ENCODE measurements around the gene RAI14.
A peak's percentile ranks its signal among the peaks of the same experiment; 100 is the strongest.

RAI14 gene

DNA sequence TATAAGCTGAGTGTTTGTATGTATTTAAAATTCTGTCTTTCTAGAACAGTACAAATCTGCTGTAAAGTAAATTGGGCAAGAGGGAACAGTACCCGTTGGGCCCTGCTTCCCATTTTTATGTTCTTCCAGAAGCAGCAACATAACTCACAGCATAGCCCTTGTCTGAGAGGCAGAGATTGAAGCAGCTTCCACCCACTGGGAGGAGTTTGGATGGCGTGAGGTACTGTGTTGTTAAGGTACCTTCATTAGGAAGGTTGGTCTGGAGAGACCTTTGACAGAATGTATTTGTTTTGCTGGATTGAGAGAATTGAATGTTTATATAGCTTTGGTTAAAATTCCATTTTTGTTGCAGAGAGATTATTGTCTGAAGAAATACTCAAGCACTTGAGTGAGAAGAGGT lies 24.8 kb downstream of the RAI14 start:
- DNase-seq = no peak

DNA sequence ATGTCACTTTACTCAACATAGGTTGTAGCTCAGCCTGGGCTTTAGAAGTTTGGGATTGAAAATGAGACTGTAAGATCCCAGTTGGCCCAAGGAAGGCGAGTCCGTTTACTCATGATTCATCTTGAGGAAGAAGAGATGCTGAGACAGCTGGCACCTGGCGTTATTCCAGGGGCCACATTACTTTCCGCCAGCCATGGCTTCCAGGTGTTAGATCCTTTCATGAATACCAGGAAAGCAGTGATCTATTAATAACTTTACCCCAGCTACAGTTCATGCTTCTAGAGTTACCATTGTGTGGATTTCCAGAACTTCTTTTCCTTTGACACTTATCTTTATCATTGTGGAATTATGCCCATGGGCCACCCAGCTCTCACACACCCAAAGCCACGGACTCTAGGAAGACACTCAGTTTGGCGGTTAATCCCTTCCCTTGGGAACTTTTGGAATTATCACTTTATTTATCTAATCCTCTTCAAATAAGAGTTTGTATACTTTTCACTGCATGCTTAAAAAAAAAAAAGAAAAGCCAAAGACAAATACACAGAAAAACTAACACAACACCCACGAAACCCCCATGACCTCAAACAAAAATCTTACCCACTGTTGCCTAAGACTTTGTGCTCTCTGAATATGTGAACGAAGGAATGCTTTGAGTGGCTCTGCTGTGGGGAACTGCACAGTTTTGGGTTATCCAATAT lies 26.9 kb downstream of the RAI14 start:
- no peak for DNase-seq

DNA sequence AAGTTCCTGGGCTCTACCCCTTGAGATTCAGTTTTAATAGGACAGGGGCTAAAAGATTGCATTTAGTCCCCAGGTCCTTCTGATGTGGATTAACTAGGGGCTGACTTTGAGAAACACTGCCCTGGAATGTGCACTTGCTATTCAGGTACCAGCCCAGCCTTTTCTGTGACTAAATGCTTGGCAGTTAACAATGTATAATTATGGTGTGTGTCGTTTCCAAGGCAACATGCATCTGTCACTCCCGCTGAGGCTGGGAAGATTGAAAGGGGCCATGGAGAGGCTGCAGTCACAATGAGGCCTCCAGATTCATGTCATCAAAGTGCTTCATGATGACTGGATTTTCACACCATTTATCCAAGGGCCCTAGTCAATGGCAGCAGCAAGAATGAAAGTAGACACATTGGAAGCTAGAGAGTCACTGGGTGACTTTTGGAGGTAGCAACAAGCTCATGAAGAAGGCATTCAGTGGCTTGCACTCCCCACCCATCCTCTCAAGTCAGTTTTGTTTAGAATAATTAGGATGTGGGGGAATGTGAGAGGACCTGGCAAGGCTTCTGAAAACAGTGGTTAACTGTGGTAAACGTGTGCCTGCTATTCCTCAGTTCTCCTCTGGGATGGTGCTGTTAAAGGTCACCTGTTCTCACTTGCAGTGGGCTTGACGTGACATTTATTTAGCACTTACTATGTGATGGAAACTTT lies 28.3 kb downstream of the RAI14 start:
- peak; percentile 35 for DNase-seq

DNA sequence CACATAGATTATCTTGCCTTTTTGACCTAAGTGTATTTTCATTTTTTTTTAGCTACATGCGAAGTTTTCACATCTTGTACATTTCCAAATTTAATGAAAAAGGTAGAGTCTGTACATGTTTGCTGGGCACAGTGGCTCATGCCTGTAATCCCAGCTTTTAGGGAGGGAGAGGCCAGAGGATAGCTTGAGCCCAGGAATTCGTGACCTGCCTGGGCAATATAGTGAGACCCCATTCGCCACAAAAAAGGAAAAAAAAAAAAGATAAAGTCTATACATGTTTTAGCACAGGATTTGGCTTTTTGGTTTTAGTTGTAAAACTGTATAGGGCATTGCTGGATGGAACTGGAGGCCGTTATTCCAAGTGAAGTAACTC lies 28.8 kb downstream of the RAI14 start:
- no peak for DNase-seq

DNA sequence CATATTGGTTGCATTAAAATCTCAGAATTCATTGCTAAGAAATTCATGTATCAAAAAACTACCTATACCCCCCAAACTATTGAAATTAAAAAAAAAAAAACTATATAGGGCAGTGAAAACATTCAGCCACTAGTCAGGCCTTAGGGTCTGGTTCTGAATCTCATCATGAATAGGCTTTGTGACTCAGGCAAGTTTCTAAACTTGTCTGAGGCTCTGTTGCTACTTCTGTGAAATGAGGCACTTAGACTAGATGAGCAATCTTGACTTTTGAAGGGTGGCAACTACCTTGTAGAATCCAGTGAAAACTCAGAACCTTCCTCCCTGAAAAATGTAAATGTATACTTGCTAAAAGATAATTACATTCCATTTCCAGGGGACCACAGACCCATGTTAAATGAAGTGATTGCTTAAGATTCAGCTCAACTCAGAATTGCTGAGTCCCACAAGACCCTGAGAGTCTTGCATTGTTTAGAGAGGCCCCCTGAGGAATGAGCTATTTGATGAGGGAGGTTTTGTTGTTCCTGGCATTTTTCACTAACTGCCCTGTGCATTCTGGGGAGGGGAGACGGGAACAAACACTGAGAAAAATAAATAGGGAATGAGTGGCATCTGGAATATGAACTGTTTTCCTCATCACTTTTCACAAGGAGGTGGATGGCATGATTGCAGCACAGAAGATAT lies 29.5 kb downstream of the RAI14 start:
- DNase-seq = no peak

DNA sequence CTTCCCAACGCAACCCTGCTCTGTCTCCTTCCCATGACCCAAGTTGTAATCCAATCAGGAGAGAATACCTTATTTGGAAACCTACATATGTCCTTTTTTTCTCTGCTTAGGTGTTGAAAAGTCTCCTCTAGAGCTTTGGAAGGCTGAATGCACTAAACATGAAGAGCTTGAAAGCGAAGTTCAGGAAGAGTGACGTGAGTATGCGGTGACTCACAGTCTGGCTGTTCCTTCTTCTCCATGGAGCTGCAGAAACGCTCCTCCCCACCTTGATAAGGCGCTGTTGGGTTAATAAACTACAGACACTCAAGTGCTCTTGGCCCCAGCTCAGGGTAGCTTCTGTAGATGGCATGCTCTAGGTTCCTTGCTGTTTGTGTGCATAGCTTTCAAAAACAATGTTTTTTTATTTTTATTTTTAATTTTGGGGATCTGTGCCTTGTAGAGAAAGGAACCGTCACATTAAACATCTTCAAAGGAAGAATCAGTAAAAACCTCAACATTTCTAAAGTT lies 30.7 kb downstream of the RAI14 start:
- no peak for DNase-seq

DNA sequence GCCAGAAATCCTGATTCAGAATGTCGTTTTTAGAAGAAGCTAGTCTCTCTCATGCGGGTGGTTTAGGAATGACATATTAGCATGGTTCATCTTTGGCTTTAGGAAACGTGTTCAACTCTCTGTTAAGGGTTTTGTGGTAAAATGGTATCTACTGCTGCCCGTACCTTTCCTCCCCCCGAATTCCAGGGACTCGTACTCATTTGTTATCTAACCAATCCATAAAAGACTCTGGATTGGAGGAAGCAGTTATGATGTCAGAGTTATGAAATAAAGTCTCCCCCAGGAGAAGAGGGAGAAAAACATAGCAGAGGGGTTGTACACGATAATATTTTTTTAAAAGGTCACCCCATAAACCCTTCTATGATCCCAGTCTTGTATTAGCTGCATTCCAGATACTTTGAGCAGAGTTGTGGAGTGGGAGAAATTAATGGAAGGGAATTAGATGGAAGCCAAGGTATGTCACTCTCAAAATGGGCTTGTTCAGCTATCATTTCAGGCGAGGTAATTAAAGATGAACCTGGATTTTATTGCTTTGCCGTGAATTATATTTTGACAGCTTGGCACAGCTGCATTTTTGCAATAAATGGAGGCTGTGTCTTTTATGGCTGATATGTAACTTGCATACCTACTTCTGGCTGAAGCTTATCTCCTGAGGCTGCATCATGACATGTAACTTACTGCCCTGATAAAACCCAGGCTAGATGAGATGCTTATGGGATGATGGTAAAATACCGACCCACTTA lies 31.3 kb downstream of the RAI14 start:
- no peak for DNase-seq

DNA sequence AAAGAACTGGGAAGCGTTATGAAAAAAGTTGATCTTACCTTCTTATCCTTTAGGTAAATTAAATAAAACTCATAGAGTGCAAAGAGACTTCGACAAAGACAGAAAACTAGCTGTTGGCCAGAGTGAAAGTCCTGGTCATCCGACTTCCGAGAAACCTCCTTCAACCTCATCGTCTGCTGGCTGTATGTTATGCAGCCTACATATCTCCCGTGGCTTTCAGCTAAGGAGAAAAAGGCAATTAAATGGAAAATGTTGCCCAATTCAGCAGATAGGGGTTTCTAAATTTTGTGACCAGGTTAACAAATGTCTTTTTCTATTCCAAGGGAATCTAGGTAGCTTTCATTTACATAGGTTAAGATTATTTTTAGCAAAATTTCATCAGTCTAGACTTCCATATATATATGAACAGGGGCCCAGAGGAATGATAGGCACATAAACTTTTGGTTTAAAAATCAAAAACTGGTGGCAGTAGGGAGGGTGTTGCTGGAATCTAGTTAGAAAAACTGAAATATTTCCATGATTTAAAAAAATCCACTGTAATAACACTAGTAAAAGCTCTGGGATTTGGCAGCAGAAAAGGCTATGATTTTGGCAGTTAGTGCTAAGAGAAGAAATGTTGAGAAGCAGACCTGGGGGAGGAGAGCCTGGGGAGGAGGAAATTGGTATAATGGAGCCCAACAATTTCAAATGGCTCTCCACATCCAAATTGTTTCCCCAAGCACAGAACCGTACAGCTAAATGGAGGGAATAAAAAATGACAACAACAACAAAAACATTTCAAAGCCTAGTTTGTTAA lies 32.1 kb downstream of the RAI14 start:
- DNase-seq = no peak

DNA sequence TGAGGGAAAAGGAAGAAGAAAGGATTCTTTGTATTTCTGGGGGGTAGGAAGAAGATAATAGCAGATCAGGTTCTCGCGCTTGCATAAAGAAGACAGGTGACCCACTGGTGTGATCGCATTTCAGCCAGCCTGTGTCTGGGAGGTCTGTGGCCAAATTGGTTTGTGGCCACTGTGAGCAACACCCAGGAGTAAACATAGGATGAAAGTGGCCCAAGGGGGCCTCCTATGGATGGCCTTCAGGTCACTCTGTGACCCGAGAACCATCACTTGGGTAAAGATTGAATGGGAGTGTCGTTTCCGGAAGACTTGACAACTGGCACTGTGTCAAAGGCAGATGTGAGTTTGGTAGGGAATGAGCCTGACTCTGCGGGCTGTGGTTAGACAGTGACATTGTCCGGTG lies 34.2 kb downstream of the RAI14 start:
- no peak for DNase-seq

DNA sequence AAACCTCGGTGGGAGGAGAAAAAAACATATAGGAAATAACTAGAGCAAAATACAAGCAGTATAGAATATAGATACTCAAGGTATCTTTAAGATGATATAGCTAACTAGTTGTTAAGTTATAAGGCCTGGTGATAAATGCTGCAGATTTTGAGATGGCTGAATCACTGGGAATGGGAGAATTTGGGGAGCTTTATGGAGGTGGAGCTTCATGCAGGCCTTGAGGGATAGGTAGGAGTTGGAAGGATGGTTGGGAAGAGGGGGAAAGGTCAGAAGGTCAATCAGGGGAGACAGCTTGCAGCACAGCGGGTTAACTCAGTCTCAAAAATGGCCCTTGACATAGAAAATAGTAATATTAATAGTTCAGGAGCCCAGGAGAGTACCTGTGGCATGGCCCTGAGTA lies 34.8 kb downstream of the RAI14 start:
- DNase-seq = no peak

DNA sequence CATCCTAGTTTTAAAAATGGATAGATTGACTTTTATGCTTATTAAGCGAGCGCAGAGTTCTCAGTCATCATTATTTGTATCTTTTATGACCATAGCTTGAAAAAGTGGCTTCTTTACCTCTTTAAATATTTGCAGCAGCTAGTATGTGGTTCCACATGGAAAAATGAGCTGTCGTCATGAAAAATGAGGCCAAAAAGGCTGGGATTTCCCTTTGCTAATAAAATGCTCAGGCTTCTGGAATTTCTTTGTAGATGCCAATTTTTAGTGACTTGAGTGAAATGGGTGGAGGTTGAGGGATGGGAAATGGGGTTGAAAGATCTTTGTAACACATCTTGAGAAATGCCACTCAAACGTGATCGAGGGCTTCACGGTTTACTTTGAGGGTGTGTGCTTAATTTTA lies 35.2 kb downstream of the RAI14 start:
- no peak for DNase-seq

DNA sequence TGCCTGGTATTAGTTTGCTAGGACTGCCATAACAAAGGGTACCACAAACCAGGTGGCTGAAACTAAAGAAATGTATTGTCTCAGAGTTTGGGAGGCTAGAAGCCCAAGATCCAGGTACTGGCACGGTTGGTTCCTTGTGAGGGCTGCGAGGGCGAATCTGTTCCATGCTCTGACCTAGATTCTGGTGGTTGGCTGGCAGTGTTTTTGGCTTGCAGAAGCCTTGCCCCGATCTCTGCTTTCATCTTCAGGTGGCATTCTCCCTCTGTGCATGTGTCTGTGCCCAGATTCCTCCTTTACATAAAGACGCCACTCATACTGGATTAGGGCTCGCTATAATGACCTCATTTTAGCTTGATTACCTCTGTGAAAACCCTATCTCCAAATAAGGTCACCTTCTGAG lies 36.7 kb downstream of the RAI14 start:
- DNase-seq = no peak

DNA sequence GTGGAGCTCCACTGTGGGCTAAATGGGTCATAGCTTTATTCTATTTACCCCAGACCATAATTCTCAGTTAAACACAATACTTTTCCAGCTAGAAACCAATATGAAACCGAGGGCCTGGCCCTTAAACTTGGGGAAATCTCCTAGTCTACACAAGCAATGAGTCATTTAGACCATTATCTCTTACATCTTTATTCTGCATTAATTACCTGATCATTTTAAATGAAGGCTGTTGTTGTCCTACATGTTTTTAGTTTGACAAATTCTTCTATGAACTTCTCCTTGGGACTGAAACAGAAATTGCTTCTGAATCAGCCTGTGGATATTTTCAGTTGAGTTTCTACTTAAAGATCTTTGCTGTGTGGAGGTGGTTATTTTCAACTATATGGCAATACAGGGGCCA lies 37.9 kb downstream of the RAI14 start:
- no peak for DNase-seq

DNA sequence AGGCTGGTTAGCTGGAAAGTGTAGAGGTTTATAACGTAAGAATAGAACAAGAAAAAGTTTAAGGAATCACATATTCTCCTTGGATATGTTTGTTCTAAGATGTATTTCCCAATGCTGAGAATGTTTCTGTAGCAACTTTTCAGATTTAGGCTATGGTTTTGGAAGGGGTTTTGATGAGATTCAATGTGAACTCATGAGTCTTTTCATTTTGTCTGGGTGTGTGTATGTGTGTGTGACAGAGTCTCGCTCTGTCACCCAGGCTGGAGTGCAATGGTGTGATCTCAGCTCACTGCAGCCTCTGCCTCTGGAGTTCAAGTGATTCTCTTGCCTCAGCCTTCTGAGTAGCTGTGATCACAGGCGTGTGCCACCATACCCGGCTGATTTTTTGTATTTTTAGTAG lies 38.6 kb downstream of the RAI14 start:
- DNase-seq = no peak

DNA sequence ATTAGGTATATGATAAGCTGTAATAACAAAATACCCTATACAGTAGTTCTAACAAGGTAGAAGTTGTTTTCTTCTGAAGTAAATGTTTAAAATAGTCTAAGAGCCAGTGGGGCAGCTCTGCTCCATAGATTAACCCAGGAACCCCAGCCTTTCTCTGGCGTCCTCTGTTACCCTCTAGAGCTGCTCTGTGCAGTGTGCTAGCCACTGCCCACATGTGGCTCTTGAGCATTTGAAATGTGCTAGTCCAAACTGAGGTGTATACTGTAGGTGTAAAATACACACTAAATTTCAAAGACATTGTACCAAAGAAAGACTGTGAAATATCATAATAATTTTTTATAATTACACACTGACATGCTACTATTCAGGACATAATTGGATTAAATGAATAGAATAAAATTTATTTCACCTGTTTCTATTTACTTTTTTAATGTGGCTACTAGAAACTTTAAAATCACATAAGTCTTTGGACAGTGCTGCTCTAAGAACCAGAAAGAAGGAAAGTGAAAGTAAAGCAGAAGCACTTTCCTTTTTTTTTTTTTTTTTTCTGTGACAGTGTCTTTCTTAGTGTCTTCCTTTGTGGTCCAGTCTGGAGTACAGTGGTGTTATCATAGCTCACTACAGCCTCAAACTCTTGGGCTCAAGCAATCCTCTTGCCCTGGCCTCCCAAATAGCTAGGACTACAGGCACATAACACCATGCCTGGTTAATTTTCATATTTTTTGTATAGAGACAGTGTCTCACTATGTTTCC lies 39.3 kb downstream of the RAI14 start:
- no peak for DNase-seq

DNA sequence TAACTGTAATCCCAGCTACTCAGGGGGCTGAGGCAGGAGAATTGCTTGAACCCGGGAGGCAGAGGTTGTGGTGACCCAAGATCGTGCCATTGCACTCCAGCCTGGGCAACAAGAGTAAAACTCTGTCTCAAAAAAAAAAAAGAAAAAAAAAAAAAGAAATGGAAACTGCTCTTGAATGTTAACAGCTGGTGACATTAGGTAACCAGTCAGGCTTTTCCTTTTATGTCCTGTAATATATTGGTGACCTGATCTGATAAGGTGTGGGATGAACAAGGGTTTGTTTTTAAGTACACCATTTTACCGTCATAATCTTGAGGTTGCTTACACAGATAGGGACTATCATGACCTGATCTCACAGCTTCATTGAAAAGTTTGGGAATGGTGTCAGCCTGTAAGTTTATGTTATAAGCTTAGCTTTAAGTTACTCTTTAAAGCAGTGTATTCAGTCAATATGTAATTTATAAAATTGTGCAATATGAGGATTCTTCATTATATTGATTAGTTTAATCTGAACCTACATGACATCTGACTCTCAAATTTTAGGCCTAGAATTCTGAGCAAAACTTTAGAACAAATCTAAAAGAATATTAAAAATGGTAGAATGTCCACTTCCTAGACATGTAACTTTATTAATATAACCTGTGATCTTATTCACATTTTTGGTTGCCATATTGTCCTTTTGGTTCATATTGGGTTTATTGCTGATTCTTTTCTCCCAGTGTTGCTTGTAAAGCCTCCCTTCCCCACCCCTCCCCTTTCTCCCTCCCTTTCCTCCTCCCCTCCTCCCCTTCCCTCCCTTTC lies 41.4 kb downstream of the RAI14 start:
- no peak for DNase-seq

DNA sequence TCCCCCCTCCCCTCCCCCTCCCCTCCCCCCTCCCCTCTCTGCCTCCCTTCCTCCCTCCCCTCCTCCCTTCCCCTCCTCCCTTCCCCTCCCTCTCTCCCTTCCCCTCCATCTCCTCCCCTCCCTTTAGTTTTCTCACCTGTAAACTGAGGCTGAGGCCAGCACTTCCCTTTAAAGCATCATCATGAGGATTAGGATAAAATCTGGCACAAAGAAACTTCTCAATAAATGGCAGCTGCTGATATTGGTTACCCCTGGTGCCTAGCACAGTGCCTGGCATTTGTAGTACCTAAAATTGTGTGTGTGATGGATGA lies 41.9 kb downstream of the RAI14 start:
- no peak for DNase-seq

DNA sequence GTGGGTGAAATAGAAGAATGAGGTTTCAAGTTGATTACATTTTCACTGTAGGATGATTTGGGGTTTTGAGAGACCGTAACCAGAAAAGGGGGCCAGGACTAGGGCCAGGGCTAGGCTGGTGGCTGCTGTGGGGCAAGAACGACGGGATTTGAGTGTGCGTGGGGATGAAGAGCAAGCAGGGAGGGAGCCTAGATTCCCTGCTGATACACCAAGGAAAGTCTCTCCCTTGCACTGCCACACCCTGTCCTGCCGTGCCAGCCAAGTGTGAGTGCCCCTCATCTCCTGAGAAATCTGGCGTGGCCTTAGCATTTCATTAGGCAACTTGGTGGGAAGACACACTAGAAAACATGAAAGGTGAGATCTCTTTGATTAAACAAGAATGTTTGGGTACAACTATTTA lies 42.6 kb downstream of the RAI14 start:
- no peak for DNase-seq

DNA sequence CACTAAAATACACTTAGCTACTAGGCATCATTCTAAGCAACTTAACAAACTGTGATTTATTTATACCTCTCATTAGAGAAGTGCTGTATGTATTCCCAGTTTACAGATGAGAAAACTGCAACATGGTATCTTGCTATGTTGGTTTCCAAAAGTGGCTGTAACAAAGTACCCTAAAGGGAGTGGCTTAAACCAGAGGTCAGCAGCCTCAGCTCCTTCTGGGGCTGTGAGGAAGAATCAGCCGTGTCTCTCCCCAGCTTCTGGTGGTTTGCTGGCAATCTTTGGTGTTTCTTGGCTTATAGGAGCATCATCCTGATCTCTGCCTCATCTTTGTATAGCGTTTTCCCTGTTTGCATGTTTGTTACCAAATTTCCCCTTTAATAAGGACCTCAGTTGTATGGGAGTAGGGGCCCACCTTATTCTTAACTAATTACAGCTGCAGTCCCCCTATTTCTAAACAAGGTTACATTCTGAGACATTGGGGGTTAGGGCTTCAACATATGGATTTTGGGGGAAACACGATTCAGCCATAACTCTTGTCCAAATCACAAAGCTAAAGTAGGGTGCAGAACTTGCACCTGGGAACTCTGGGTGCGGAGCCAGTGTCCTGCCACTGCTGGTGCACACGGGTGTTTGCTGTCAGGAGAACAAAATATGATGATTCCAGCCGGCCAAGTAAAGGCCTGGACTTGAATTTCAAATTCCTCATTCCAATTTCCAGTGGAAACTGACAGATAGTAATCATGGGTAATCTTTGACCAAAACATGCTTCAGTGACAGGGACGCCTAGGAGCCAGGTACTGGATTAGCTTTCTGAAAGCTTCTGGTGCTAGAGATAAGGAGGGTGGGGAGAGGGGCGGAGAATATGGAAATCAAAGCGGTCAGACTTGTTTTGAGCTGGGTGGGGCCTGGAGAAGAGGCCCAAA lies 43.3 kb downstream of the RAI14 start:
- no peak for DNase-seq

DNA sequence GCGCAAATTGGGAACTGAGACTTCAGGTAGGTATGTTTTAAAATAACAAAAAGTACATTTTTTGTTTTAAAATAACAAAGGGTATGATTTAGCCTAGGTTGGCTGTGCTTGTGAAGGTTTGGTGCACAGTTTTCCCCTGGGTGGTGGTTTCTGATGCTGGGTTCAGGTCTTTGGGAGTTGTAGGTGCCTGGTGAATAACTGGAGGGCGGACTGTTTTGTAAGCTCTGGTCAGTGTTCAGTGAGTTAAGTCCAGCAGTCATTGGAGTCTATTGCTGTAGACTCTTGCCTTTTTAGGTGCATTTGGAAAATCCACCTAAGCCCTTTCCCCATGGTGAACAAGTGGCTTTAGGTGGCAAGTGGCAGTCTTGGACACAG lies 43.9 kb downstream of the RAI14 start:
- DNase-seq = no peak

Measured in activated CD4-positive, alpha-beta T cell treated with anti-CD3 and anti-CD28 coated beads for 48 hours (primary cell).